ENCODE results near the gene DNAJB1. TPM values are rescaled to one million over a fixed set of nuclear protein-coding genes. Genes with fewer than 3 reads are reported as not detected.

The DNAJB1 gene
- polyA plus RNA-seq, 1 donor (not counting 4 experiments of a cell fraction or from before 2014, with no cell fraction given), result 265 TPM

DNA sequence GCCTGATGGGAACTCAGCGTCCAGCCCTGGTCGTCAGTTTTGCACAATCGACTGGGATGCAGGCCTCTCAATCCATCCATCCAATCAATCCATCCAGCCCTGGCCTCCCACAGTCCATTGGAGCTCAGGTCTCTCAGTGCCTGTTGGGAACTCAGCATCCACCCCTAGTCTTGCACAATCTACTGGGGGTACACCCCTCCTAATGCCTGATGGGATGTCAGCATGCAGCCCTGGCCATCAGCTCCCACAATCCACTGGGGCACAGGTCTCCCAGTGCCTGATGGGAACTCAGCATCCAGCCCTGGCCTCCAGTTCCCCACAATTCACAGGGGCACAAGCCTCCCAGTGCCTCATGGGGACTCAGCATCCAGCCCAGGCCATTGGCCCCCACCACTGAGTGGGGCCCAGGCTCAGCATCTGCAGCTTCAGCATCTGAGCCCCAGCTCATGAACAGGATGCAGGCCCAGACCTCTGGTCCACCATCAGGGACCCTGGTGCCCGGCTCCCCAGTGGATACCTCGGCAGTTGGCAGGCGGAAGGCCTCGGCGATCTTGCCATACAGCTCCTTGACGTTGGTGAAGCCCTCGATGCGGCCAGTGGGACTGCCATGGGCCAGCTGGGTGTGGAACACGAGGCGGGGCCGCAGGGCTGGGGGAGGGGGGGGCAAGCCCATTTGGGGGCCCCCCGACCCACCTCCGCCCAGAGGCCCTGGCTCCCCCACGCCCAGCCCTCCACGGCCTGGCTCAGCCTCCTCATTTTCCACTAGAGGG lies 35.8 kb downstream of the DNAJB1 start:
- TF ChIP-seq CTCF (optimal IDR thresholded peaks at IDR 0.05 in 1 of 3, IDR thresholded peaks at IDR 0.05 in 1 of 3, conservative IDR thresholded peaks at IDR 0.05 in 1 of 3; ENCODE audit: extremely low read depth in 1 of 3, insufficient read depth in 2 of 3, low read length in 3 of 3) (no peak), EZH2 (IDR thresholded peaks at IDR 0.05; ENCODE audit: low read length) (no peak)
- Histone ChIP-seq H3K4me3 (ENCODE audit: control insufficient read depth in 2 of 3, extremely low read depth in 1 of 3, insufficient read depth in 2 of 3, low read depth in 1 of 3, low read length in 3 of 3) (no peak overlapping the region), H3K9ac (ENCODE audit: control insufficient read depth, extremely low read depth, insufficient read depth, low read length) (no peak overlapping the region), H3K4me1 (ENCODE audit: control insufficient read depth, extremely low read depth, insufficient read depth, low read length) (peaks cover 1% of the 10 kb centered on the region), H3K27ac (ENCODE audit: control insufficient read depth, insufficient read depth, low read length) (no peak overlapping the region), H2AFZ (ENCODE audit: control insufficient read depth, low read length) (no peak overlapping the region), H3K9me3 (ENCODE audit: control insufficient read depth, low read depth, low read length) (no peaks in the 10 kb centered on the region), H3K36me3 (ENCODE audit: control insufficient read depth in 2 of 2, extremely low read depth in 1 of 2, insufficient read depth in 2 of 2, low read length in 2 of 2) (peaks cover 30 to 51% of the 10 kb centered on the region in 2 experiments), H3K79me2 (ENCODE audit: control insufficient read depth, insufficient read depth, low read length) (peaks cover 27% of the 10 kb centered on the region), H3K9me1 (ENCODE audit: control insufficient read depth, extremely low read depth, insufficient read depth, low read length) (peaks cover 2% of the 10 kb centered on the region), H3K27me3 (ENCODE audit: control insufficient read depth, extremely low read depth, insufficient read depth, low read length) (no peaks in the 10 kb centered on the region), H3K4me2 (ENCODE audit: control insufficient read depth, extremely low read depth, insufficient read depth, low read depth, low read length) (no peak overlapping the region), H4K20me1 (ENCODE audit: control insufficient read depth, extremely low read depth, insufficient read depth, low read length) (peaks cover under 1% of the 10 kb centered on the region)
- DNase-seq (ENCODE audit: low read depth, low spot score) (no peak), FAIRE-seq (no peak)
- dilution Hi-C loops (cut with MboI; ENCODE audit: extremely low pct_ligation_motif_present, low sequenced_read_pairs), result no loop called here

GRCh38 chr19:14480700-14481079 lies 37.5 kb downstream of the DNAJB1 start:
- no peak overlapping the region for H2AFZ ChIP-seq (ENCODE audit: control insufficient read depth, low read length)
- dilution Hi-C loops (cut with MboI; ENCODE audit: extremely low pct_ligation_motif_present, low sequenced_read_pairs), result no loop called here

More at GRCh38 chr19:14480700-14481079, 37.5 kb downstream of the DNAJB1 start:
- no peak for TF ChIP-seq EZH2 (IDR thresholded peaks at IDR 0.05; ENCODE audit: low read length)
- TF ChIP-seq CTCF (optimal IDR thresholded peaks at IDR 0.05 in 1 of 3, IDR thresholded peaks at IDR 0.05 in 1 of 3, conservative IDR thresholded peaks at IDR 0.05 in 1 of 3; ENCODE audit: extremely low read depth in 1 of 3, insufficient read depth in 2 of 3, low read length in 3 of 3), result no peak
- no peak for DNase-seq (ENCODE audit: low read depth, low spot score)
- FAIRE-seq, result no peak
- Histone ChIP-seq H3K4me2 (ENCODE audit: control insufficient read depth, extremely low read depth, insufficient read depth, low read depth, low read length) (no peak overlapping the region), H3K27me3 (ENCODE audit: control insufficient read depth, extremely low read depth, insufficient read depth, low read length) (no peaks in the 10 kb centered on the region), H3K9me3 (ENCODE audit: control insufficient read depth, low read depth, low read length) (no peaks in the 10 kb centered on the region), H4K20me1 (ENCODE audit: control insufficient read depth, extremely low read depth, insufficient read depth, low read length) (peaks cover 5% of the 10 kb centered on the region), H3K27ac (ENCODE audit: control insufficient read depth, insufficient read depth, low read length) (no peak overlapping the region), H3K9me1 (ENCODE audit: control insufficient read depth, extremely low read depth, insufficient read depth, low read length) (no peaks in the 10 kb centered on the region), H3K4me3 (ENCODE audit: control insufficient read depth in 2 of 3, extremely low read depth in 1 of 3, insufficient read depth in 2 of 3, low read depth in 1 of 3, low read length in 3 of 3) (no peak overlapping the region), H3K36me3 (ENCODE audit: control insufficient read depth in 2 of 2, extremely low read depth in 1 of 2, insufficient read depth in 2 of 2, low read length in 2 of 2) (peaks cover 27 to 49% of the 10 kb centered on the region in 2 experiments), H3K9ac (ENCODE audit: control insufficient read depth, extremely low read depth, insufficient read depth, low read length) (no peak overlapping the region), H3K79me2 (ENCODE audit: control insufficient read depth, insufficient read depth, low read length) (peaks cover 17% of the 10 kb centered on the region), H3K4me1 (ENCODE audit: control insufficient read depth, extremely low read depth, insufficient read depth, low read length) (peaks cover 18% of the 10 kb centered on the region)

All from keratinocyte (primary cell).